ENCODE results near the gene TAF7L.

The TAF7L gene

GRCh38 chrX:101219116-101219863 is 71.8 kb downstream of the TAF7L start, which contains the start of gene DRP2:
Gene DRP2, plus strand, starts transcription at chrX:101219786. Its CDS starts 11,862 bp downstream, at chrX:101231648.
- peak within 1 kb of the TSS; percentile 30 for H3K27ac Mint-ChIP-seq
- peaks cover 19% of the 10 kb centered on the region for H3K4me1 Mint-ChIP-seq
- no peaks in the 10 kb centered on the region for H3K36me3 Mint-ChIP-seq (ENCODE audit: low read depth)
- no peak for TF ChIP-seq CTCF (IDR thresholded peaks at IDR 0.05)
- H3K4me3 Mint-ChIP-seq: peak within 1 kb of the TSS; percentile 61
- peaks cover 6% of the 10 kb centered on the region for H3K27me3 Mint-ChIP-seq (ENCODE audit: low read depth, poor library complexity)
- DNase-seq: no peak
- peaks cover 53% of the 10 kb centered on the region for H3K9me3 Mint-ChIP-seq

All from nephron progenitor cell (in vitro differentiated cells).